Lower leg skin (tissue), 4 donors: ENCODE results near the gene SEPTIN8. TPM values are rescaled to one million over a fixed set of nuclear protein-coding genes. Genes with fewer than 3 reads are reported as not detected.

ENCODE experiments used
- DNase-seq, 2 donors: peaks; one replicate each; pipeline ENCODE4 v3.0.0-alpha.2; 2019; ENCODE audit warnings: low spot score in 2 of 2
- H3K4me3 ChIP-seq: fragments of 200-600 bp; sonication (generic); 2 replicates; pipeline ENCODE4 v1.5.1; 2017; ENCODE audit warnings: mild to moderate bottlenecking, low read depth; ENCODE audit not compliant: poor library complexity, severe bottlenecking
- POLR2A ChIP-seq, 2 donors: fragments of 450-650 bp; IDR thresholded peaks; one replicate each; pipeline ENCODE4 v1.6.1; 2016 to 2017; ENCODE audit warnings: antibody characterized with exemption in 2 of 2, mild to moderate bottlenecking in 1 of 2, moderate library complexity in 1 of 2
- WGBS, 2 donors: methylation state at CpG; one replicate each; pipeline ENCODE4 v1.1.5; 2018; 5-methylcytosine and 5-hydroxymethylcytosine counted together
- intact Hi-C: fragments of 100-400 bp; cut with DNase I; formaldehyde crosslinking; loops from one replicate; pipeline ENCODE4 v1.15.0; 2023; ENCODE audit warnings: low total_unique reads
- total RNA-seq, 4 donors: library from RNA; depleted of rRNA; stranded (reverse); fragments of >200 nt; gene quantifications; one replicate each; pipeline ENCODE4 v1.1.0, GENCODE V29; 2016
- TF ChIP-seq, protein P1 (sequence below), 3 donors: fragments of 450-650 bp; IDR thresholded peaks; one replicate each; pipeline ENCODE4 v1.5.1; 2016; ENCODE audit warnings: antibody characterized with exemption in 3 of 3, mild to moderate bottlenecking in 3 of 3, moderate library complexity in 2 of 3

Gene SEPTIN8
- total RNA-seq, 4 donors from 2014 or later = 70.0 to 99.6 (median 87.8) TPM

DNA sequence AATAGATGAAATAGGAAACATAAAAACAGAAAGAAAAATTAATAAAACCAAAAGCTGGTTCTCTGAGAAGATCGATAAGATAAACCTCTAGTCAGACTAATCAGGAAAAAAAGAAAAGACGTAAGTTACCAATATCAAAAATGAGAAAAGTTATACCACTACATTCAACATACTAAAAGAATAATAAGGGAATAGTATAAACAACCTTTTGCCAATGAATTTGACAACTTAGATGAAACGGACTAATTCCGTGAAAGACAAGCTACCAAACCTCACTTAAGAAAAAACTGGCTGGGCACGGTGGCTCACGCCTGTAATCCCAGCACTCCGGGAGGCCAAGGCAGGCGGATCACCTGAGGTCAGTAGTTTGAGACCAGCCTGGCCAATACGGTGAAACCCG, 47.1 kb downstream of the SEPTIN8 start:
- intact Hi-C loops = no loop called here
- H3K4me3 ChIP-seq = no peak overlapping the region
- DNase-seq = no peak
- TF ChIP-seq, protein P1, sequence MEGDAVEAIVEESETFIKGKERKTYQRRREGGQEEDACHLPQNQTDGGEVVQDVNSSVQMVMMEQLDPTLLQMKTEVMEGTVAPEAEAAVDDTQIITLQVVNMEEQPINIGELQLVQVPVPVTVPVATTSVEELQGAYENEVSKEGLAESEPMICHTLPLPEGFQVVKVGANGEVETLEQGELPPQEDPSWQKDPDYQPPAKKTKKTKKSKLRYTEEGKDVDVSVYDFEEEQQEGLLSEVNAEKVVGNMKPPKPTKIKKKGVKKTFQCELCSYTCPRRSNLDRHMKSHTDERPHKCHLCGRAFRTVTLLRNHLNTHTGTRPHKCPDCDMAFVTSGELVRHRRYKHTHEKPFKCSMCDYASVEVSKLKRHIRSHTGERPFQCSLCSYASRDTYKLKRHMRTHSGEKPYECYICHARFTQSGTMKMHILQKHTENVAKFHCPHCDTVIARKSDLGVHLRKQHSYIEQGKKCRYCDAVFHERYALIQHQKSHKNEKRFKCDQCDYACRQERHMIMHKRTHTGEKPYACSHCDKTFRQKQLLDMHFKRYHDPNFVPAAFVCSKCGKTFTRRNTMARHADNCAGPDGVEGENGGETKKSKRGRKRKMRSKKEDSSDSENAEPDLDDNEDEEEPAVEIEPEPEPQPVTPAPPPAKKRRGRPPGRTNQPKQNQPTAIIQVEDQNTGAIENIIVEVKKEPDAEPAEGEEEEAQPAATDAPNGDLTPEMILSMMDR (IDR thresholded peaks at IDR 0.05) = no peak
- TF ChIP-seq POLR2A (IDR thresholded peaks at IDR 0.05) = no peak
- WGBS, 2 donors = 90 to 96% methylated on average over 10 of the region's 10 CpGs

DNA sequence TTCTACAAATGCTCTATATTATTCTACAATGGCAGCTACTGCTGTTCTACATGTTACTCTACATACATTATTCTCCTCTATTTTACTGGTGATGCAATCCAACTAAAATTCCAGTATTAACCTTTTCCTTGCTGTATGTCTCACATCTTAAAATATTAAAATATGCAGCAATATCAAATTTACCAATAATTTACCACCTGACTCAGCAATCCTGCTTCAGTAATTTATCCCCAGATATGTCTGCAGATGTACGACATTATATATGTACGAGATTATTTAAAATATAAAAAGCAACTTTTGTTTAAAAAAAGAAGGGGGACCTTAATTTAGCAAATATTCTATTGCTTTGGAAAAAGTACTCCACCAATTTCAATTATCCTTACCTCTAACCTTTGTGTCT, 51.3 kb downstream of the SEPTIN8 start:
- 97 to 100% methylated on average over 2 of the region's 2 CpGs for WGBS, 2 donors
- DNase-seq = no peak
- no peak overlapping the region for H3K4me3 ChIP-seq
- intact Hi-C loops = no loop called here
- TF ChIP-seq POLR2A (IDR thresholded peaks at IDR 0.05) = no peak
- TF ChIP-seq, protein P1 (IDR thresholded peaks at IDR 0.05) = no peak

DNA sequence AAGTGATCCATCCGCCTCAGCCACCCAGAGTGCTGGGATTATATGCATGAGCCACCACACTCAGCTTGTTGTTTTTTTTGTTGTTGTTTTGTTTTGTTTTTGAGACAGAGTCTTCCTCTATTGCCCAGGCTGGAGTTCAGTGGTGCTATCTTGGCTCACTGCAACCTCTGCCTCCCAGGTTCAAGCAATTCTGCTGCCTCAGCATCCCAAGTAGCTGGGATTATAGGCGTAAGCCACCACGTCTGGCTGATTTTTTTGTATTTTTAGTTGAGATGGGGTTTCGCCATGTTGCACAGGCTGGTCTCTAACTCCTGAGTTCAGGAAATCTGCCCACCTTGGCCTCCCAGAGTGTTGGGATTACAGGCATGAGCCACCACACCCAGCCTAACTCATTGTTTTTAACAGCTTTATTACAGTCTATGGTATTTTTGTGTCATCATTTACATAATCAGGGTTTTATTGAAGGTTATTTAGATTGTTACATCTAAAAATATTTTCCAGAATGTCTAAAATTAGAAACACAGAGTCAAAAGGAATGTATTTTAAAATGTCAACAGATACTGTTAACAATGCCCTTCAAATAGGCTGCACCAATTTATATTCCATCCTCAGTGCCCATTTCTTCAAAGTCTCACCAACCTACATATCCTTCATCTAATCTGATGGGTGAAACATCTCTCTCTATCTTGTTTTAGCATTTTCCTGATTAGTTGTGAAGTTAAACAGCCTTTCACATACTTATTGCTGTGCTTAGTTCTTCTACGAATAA, 58.3 kb downstream of the SEPTIN8 start:
- no peak for DNase-seq
- no peak overlapping the region for H3K4me3 ChIP-seq
- TF ChIP-seq POLR2A (IDR thresholded peaks at IDR 0.05) = no peak
- TF ChIP-seq, protein P1 (IDR thresholded peaks at IDR 0.05) = no peak
- 94 to 95% methylated on average over 5 of the region's 5 CpGs for WGBS, 2 donors
- intact Hi-C loops = no loop called here

DNA sequence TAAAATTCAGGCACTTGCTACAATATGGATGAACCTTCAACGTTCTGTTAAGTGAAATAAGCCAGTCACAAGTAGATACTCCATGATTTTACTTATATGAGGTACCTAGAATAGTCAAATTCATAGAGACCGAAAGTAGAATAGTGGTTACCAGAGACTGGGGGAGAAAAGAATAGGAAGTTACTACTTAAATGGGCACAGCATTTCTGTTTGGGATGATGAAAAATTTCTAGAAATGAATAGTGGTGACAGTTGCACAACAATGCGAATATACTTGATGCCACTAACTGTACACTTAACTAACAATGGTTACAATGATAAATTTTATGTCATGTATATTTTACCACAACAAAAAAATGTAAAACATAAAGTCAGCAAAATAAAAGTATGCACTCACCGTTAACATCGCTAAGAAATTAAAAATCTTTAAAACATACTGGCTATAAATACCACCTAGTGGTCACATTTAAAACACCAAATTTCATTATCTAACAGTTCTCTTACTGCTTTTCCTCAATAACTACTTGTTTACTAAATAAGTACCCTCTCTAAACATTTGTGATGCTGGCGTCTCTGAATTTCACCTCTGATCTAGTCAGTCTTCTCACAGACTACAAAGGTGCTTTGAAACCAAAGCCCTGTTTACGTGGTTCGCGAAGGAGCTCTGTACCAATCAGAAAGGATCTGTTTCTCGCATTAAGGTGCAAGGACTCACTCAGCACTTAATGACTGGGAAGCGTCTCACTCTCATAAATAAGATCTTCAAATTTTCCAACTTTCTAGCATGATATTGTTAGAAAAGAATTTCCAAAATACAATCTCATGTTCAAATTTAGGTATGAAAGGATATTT, 62.4 kb downstream of the SEPTIN8 start:
- 67 to 69% methylated on average over 11 of the region's 11 CpGs for WGBS, 2 donors
- no peak for DNase-seq
- intact Hi-C loops = no loop called here
- TF ChIP-seq, protein P1 (IDR thresholded peaks at IDR 0.05) = no peak
- TF ChIP-seq POLR2A (IDR thresholded peaks at IDR 0.05) = no peak
- H3K4me3 ChIP-seq = no peak overlapping the region

DNA sequence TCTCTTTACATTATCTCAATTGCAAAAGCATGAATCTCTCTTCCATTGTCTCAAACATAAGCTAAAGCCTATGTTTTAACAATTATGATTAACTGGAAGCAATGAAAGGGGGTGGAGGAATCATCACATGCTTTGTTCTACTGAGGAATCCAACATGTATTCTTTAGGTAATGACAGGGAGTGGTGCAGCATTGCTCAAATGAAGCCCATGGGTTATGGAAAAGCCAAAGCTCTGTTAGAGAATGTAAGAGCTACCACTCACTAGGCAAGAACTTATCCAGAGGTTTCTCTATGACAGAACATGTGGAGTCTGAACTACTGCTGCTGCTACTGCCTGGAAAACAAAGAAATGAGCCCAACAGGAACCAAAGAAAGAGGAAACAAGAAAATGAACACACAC, 68.4 kb downstream of the SEPTIN8 start:
- intact Hi-C loops = no loop called here
- DNase-seq = no peak
- no peak overlapping the region for H3K4me3 ChIP-seq
- TF ChIP-seq, protein P1 (IDR thresholded peaks at IDR 0.05) = no peak
- TF ChIP-seq POLR2A (IDR thresholded peaks at IDR 0.05) = no peak
